ENCODE data around the gene SCPEP1.
"Not testable (repeated sequence)": the region's sequence is repeated elsewhere in the genome, so short reads cannot be mapped to it uniquely, and the experiment has no call there.

Gene SCPEP1, protein sequence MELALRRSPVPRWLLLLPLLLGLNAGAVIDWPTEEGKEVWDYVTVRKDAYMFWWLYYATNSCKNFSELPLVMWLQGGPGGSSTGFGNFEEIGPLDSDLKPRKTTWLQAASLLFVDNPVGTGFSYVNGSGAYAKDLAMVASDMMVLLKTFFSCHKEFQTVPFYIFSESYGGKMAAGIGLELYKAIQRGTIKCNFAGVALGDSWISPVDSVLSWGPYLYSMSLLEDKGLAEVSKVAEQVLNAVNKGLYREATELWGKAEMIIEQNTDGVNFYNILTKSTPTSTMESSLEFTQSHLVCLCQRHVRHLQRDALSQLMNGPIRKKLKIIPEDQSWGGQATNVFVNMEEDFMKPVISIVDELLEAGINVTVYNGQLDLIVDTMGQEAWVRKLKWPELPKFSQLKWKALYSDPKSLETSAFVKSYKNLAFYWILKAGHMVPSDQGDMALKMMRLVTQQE

DNA sequence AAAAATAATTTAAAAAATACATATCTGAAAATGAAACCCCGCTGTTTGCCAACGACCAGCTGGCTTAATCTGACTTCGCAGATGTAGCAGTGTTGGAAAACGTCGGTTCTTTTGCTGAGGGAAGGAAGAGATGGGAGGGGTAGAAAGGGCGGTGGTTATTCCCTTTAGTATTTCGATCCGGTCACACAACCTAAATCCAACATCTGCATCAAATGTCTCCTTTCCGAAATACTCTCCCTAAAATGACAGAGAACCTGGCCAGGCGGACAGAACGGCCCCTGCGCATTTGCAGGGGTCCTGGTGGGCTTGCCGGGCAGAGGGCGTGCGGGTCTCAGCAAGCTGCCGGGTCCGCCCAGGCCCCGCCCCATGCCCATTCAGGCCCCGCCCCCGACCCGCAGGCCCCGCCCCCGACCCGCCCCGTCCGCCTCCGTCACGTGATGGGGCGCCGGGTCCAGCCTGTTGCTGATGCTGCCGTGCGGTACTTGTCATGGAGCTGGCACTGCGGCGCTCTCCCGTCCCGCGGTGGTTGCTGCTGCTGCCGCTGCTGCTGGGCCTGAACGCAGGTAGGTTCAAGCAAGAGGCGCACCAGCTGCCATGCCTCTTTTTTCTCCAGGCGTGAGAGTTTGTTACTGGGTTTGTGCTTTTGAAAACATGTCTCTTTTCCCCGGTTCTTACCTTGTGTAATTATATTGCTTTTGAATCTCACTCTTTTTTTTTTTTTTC is at the start of gene SCPEP1:
Gene SCPEP1 (plus strand): TSS at position 459 of the 723 bp plus-strand sequence. CDS start 29 bp downstream, at position 488.
- DNase-seq (ENCODE audit: low spot score) = peak; percentile 100

DNA sequence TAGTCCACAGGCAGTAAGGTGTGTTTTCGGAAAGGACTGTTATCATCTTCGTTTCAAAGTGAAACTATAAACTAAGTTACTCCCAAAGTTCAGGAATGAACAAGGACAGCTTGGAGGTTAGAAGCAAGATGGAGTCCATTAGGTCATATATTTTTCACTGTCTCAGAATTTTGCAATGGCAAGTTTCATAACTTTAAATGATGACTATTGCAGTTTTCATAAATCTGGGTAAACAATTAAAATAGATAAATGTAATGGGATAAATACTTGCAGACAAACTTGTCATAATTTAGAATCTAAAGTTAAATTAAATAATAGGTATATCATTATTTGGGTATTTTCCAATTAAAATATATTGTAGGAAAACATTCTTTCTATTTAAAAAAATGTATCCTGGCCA is 49.3 kb upstream of the SCPEP1 start:
- no peak for DNase-seq (ENCODE audit: low spot score)

DNA sequence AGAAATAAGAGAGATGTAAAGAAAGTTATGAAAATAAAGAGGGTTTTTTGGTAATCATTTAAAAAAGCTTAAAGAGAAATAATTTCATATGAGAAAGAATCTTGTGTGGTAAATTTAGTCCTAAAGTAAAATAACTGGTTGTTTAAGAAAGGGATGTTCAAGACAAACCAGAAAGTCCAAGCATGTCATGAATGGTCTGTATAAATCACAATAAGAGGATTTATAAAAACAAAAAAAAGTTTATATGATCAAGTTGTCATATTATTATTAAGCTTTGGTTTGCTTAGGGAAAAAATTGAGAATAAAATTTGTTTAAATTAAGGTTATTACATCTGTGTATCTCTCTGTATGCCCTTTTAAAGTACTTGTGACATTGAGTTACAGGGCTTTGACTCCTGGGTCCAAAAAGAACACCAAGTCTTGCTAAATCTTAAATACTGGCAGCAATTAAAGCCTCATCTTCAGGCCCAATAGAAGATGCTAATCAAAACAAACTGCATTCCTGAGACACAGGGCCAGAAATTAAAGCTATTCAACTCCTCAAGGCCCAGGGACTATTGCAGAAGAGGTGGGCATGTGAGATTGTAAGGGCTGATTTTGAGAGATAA is 48.5 kb upstream of the SCPEP1 start:
- no peak for DNase-seq (ENCODE audit: low spot score)

DNA sequence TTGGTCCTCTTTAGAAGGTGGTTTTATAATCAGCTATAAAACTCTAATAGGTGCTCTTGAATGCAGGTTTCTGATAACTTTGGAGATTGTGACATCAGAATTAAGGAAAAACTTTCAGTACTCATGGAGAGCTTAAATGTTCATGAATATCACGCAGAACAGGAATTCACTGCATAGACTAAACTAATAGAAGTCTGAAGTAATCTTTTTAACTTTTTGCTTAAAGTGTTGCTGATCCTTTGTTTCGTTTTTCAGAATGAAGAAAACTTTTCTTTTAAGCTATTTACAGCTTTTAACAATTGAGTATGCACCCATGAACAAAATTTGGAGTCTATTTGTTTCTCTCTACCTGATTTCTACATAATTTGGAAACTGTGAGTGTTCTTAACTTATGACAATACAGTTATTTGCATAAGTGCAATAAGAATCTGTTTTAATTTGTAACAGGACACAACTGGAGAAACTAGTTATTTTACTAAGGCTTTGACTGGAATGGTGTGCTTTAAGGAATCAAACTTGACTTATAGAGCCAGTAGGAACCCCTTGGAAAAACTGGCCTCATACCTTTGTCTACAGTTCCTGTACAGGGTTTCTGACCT is 47.1 kb upstream of the SCPEP1 start:
- no peak for DNase-seq (ENCODE audit: low spot score)

DNA sequence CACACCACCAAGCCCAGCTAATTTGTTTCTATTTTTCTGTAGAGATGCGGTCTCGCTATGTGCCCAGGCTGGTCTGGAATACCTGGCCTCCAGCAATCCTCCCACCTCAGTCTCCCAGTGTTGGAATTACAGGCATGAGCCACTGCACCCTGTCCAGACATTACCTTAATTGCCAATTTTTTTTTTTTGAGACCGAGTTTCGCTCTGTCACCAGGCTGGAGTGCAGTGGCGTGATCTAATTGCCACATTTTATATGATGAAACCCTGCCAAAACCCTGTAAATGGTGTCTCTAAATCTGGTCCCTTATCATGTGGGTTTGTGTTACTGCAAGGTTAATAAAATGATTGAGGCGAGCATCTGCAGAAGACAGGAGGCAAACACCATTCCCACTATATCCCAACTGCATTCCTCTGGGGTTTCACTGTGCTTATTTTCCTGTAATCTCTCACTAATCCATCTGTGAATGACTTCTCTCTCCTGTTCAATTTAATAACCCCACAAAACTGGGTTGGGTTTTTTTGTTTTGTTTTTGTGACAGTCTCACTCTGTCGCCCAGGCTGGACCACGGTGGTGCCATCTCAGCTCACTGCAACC is 44.7 kb upstream of the SCPEP1 start:
- DNase-seq (ENCODE audit: low spot score) = peak; percentile 57

DNA sequence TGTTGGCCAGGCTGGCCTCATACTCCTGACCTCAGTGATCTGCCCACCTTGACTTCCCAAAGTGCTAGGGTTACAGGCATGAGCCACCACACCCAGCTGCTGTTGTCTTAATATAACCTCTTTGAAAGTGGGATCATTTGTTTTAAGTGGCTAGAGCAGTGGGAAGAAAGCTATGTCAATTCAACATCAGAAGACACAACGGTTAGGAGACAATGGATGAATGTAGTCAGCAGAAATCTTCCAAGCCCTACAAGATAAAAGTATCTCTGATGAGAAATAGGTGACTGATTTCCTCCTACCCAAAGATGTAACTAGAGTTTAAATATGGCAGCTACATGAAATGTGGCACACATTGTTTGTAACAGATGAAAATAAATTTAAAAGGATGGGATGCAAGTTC is 44.1 kb upstream of the SCPEP1 start:
- DNase-seq (ENCODE audit: low spot score) = no peak

DNA sequence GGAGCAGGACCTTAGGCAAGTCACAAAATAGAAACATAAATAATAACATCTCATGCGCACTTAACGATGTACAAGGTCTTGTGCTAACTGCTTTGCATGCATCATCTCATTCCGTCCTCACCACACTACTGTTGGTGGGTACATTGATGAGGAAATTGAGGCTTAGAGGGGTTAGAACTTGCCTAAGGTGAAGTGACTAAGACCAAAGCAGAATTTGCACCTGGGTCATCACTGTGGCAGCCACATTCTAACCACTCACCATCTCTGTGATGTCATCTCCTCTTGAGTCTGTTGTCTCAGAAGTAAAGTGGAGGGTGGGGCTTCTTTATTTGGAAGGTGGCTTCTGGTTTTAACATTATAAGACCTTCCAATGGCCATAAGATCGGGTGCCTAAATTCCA is 43.7 kb upstream of the SCPEP1 start:
- no peak for DNase-seq (ENCODE audit: low spot score)

DNA sequence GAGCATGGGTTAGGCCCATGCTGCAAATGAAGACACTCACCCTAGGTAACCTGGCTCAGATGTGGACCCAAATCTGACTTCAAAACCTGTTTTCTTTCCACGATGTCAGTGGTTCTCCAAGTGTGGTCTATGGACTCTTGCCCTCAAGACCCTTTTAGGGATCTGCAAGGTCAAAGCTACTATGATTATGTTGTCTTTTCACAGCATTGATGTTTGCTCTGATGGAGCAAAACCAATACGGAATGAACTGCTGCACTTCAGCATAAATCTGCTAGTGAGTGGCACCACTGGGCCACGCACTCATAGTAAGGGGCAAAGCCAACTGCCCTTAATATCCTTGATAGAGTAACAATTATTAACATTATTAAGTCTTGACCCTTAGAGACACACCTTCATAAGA is 42.5 kb upstream of the SCPEP1 start:
- no peak for DNase-seq (ENCODE audit: low spot score)

DNA sequence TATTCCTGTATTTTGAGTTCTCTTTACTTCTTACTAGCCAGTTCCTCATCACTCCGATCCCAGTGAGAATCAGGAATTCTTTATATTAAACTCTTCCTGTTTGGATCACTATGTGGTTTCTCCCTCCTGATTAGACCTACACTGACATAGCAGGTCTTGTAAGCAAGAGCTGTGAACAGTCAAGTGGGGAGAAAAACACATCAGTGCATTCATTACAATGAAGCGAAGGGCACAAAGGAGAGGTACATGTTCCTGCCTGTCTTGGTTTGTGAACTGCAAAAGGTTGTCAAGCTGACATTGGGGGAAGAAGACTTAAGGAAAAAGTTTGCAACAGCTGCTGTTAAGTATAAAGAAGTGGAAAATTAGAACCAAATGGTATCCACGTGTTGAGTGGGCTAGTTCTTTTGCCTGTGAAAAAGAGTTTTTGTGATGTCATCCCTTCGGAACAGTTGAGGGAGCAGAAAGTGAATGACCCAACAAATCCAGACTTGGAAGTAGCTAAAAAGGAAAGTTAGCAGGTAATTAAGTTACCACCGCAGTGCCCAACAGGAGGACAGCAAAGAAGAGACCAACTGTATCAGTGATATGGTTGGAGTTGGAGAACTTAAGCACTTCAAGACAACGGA is 41.1 kb upstream of the SCPEP1 start:
- DNase-seq (ENCODE audit: low spot score) = no peak

DNA sequence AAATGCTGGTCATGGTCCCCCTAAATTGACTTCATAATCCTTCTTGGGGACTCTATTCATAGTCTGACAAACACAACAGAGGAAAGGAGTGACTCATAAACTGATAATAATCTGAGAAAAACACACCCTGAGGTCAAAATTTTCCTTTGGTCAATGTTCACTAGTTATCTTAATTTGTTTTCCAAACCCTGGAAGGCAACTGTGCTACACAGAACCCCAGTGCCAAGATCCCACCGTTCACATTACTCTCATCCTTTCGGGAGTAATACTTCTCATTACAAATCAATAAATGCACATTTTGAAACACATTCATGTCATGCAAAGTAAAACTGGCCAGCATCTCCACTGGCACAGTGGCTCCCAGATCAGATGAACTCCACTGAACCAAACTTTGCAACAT is 40.2 kb upstream of the SCPEP1 start:
- no peak for DNase-seq (ENCODE audit: low spot score)

DNA sequence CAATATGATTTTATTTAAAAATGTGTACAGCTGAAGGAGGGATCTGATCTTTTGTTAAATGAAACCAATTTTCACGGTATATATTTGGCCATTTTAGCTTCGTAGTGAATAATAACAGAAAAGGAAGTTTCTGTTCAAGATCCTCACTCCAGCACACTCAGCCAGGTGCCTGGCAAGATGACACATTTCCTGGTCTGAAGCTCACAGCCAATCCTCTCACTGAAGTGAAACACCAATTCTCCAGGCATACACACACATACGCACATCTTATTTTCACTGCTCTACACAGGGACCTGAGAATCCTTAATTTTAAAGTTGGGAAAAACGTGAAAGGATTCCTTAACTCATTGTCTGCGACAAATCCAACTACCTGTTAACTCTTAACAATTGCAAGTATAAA is 39.7 kb upstream of the SCPEP1 start:
- not testable (repeated sequence) for DNase-seq (ENCODE audit: low spot score)

DNA sequence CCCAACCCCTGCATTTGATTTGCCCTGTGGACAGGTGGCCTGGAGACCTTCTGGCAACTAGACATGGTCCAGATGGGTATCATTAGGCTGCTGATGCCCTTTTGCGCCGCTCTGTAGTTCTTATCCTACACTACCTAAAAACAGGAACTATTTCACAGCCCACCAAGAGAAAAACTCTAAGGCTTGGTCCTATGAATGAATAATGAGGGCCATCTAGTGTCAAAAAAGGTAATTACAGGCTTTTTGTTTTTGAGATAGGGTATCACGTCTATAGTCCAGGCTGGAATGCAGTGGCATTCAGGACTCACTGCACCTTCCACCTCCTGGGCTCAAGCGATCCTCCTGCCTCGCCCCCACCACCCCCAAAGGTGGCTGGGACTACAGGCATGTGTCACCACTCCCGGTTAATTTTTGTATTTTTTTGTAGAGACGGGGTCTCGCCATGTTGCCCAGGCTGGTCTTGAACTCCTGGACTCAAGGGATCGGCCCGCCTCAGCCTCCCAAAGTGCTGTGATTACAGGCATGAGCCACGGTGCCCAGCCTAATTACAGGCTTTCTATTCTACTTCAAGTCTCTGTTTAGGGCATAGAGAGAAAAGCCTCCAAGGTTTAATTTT is 38.0 kb upstream of the SCPEP1 start:
- peak; percentile 68 for DNase-seq (ENCODE audit: low spot score)

DNA sequence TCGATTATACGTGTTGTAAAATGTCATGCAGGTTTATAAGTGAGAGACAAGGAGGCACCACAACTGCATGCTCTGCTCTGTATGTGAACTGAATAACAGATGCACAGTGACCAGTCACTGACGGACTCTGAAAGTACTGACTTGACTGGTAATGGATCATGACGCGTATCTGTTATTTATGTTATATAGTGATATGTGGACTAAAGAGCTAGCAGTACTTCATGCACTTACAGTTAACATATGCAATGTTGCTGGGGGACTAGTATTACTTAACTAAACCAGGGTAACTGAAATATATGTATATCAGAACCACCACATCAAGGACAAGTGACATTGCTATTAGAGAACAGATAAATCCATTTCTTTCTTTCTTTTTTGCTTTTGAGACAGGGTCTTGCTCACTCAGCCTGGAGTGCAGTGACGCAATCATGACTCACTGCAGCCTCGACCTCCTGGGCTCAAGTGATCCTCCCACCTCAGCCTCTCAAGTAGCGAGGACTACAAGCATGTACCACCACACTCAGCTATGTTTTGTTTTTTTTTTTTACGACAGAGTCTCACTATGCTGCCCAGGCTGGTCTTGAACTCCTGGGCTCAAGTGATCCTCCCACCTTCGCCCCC is 34.3 kb upstream of the SCPEP1 start:
- no peak for DNase-seq (ENCODE audit: low spot score)

DNA sequence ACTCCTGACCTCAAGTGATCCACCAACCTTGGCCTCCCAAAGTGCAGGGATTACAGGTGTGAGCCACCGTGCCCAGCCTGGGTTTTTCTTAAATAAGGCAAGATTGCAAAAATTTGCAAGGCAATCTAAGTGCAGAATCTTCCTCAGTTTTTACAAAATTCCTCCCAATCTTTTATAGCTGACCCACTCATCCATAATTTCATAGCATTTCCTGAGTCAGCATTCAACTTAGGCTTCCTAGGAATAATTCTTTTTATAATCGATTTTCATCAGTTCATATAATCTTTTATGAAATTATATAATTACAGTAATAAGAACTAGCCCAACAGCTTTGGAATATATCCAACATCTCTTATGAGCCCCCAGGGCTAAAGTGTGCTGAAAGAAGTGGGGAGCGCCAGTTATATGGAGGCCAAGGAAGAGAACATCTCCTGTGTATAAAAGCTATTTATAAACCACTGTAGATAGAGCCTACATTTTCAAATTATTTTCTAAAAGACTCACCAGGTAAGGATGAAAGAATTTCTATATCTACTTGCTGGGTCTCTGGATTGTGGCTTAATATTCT is 31.9 kb upstream of the SCPEP1 start:
- DNase-seq (ENCODE audit: low spot score) = no peak

DNA sequence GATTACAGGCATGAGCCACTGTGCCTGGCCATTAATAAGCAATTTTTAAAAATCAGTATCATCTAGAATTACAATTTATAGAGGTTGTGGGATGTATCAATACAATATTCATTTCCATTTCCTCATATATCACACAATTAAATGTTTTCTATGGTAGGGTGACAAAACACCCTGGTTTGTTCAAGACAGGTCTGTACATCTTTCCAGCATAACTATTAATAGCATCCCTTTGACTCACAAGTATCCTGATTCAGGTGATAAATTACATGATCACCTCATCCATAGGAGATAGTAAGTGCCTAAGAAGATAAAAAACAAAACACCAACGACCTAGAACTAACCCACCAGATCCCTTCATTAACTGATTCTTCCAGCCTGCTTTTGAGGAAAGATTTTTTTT is 30.2 kb upstream of the SCPEP1 start:
- DNase-seq (ENCODE audit: low spot score) = no peak

DNA sequence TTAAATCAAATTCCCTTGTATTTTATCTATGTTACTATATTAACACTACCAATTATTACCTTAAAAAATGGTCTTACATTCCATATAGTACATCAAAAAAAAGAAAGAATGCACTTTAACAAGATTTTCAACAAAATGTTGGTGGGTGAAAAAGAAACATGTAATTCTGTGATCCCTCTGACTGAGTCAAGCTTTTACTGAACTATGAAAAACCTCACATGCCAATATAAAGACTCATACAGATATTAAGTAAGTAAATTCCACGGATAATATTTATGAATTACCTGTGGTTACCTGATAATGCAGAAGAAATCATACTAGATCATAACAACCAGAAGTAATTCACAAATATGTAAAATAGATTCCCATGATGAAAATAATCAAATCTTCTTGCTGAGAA is 29.4 kb upstream of the SCPEP1 start:
- DNase-seq (ENCODE audit: low spot score) = no peak

DNA sequence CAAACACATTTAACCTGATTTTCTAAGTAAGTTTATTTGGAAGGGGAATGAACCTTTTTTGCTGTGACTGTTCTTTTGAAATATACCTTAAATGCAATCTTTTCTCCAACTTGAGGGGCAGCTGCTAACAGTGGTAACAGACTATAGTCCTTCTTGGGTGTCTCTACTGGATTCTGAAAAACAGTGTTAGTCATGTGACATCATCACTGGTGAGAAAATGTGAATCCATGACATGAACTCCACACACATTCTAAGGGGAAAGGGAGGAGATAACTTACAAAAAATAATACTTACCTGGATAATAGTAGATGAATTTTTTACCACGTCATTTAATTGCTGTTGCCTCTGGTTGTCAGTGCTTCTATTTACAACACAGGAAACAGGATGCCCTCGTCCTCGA is 28.3 kb upstream of the SCPEP1 start:
- DNase-seq (ENCODE audit: low spot score) = no peak

DNA sequence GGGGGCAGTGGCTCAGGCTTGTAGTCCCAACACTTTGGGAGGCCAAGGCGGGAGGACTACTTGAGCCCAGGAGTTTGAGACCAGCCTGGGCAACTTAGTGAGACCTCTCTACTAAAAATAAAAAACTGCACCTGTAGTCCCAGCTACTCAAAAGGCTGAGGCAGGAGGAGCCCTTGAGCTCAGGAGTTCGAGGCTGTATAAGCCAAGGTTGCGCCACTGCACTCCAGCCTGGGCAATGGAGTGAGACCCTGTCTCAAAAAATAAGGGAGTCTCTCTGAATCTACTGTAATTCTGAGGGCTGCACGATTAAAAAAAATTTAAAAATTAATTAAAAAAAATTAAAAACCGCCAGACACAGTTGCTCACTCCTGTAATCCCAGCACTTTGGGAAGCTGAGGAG is 20.9 kb upstream of the SCPEP1 start:
- no peak for DNase-seq (ENCODE audit: low spot score)

DNA sequence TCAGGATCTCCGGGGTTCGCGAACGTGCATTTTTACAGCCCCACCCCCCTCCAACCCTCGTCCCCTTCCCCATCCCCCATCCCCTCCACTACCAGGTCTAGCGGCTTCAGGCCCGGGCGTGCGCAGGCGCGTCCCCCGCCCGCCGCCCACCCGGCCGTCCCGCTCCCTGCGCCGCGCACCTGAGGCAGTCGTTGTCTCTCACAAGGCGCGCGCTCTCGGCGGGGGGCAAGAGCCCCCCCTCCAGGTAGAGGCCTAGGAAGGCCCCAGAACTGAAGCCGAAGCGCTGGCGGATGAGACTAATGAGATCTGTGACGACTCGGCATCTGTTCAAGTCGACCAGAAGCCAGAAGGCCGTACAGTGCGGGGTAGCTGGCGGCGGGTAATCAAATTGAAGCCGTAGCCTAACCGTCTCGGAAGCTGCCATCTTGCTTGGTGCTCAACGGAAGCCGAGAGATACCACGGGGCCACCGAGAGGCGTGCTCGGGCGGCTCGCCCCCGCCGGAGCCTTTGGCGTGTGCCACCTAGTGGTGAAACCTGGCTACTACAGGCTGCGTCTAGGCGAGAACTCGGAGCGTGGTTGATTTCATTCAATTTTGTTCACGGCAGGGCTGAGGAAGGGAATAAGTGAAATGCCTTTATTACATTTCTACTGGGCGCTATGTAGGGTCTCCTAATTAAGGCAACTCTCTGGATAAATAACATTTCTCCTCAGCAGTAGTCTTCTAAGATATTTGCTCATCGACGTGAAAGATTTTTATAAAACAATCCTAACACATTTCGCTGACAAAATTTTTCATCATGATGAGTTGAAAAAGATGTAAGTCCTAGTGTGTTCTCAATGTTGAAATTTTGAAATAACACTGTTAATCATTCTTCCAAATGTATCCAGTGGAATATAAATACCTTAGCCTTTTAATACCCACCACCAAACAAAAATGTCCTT is 17.1 kb upstream of the SCPEP1 start, which contains the start of gene COIL:
Gene COIL (minus strand): TSS at position 455 of the 943 bp plus-strand sequence. CDS start 31 bp downstream, at position 424.
- DNase-seq (ENCODE audit: low spot score) = peak; percentile 98

Measured in D341Med (cell line).